H9 (cell line): ENCODE measurements around the gene PHEX. TPM values are rescaled to one million over a fixed set of nuclear protein-coding genes. Genes with fewer than 3 reads are reported as not detected.

Experiments used
- DNase-seq: peaks from one replicate; pipeline ENCODE4 v3.0.0-alpha.2; 2017
- H2AFZ ChIP-seq: one replicate; pipeline ENCODE4 v1.6.1; 2013; ENCODE audit warnings: mild to moderate bottlenecking, low read length, control low read depth, moderate library complexity
- H2AK5ac ChIP-seq: 2 replicates; pipeline ENCODE4 v1.6.1; 2013; ENCODE audit warnings: low read length, control low read depth, mixed read lengths; ENCODE audit not compliant: insufficient read length
- H2BK120ac ChIP-seq: one replicate; pipeline ENCODE4 v1.6.1; 2013; ENCODE audit warnings: low read depth, mild to moderate bottlenecking, low read length, control low read depth, inconsistent platforms; ENCODE audit not compliant: poor library complexity, severe bottlenecking
- H2BK12ac ChIP-seq: 2 replicates; pipeline ENCODE4 v1.6.1; 2013; ENCODE audit warnings: low read length, control low read depth, mixed read lengths, low read depth; ENCODE audit not compliant: insufficient read length
- H2BK15ac ChIP-seq: 2 replicates; pipeline ENCODE4 v1.6.1; 2013; ENCODE audit warnings: low read depth, low read length, control low read depth
- H2BK20ac ChIP-seq: one replicate; pipeline ENCODE4 v1.6.1; 2013; ENCODE audit warnings: low read depth, mild to moderate bottlenecking, low read length, control low read depth, inconsistent platforms; ENCODE audit not compliant: poor library complexity, severe bottlenecking
- H2BK5ac ChIP-seq: 2 replicates; pipeline ENCODE4 v1.6.1; 2013; ENCODE audit warnings: low read length, control low read depth, mixed read lengths; ENCODE audit not compliant: insufficient read length
- H3K14ac ChIP-seq: 2 replicates; pipeline ENCODE4 v1.6.1; 2013; ENCODE audit warnings: low read length, control low read depth; ENCODE audit not compliant: insufficient read depth
- H3K18ac ChIP-seq: 2 replicates; pipeline ENCODE4 v1.6.1; 2013; ENCODE audit warnings: low read depth, mild to moderate bottlenecking, mixed read lengths, low read length, control low read depth; ENCODE audit not compliant: insufficient read length
- H3K23ac ChIP-seq: 2 replicates; pipeline ENCODE4 v1.6.1; 2013; ENCODE audit warnings: low read length, control low read depth, mixed read lengths, low read depth; ENCODE audit not compliant: insufficient read length
- H3K23me2 ChIP-seq: 2 replicates; pipeline ENCODE4 v1.6.1; 2013; ENCODE audit warnings: low read depth, mild to moderate bottlenecking, mixed read lengths, low read length, control low read depth; ENCODE audit not compliant: insufficient read length, poor library complexity, severe bottlenecking
- H3K27ac ChIP-seq: 2 replicates; pipeline ENCODE4 v1.5.1; 2013; ENCODE audit warnings: low read length, control low read depth, mixed read lengths, low read depth; ENCODE audit not compliant: insufficient read length
- H3K27me3 ChIP-seq: 2 replicates; pipeline ENCODE4 v1.6.1; 2013; ENCODE audit warnings: low read length, control low read depth, inconsistent platforms; ENCODE audit not compliant: insufficient read depth
- H3K4ac ChIP-seq: 2 replicates; pipeline ENCODE4 v1.6.1; 2013; ENCODE audit warnings: low read depth, mild to moderate bottlenecking, control low read depth, inconsistent platforms, low read length, moderate library complexity
- H3K4me1 ChIP-seq: 2 replicates; pipeline ENCODE4 v1.6.1; 2013; ENCODE audit warnings: low read length, control low read depth, inconsistent platforms; ENCODE audit not compliant: insufficient read depth
- H3K4me2 ChIP-seq: 2 replicates; pipeline ENCODE4 v1.6.1; 2013; ENCODE audit warnings: low read length, control low read depth, mixed read lengths; ENCODE audit not compliant: insufficient read length, insufficient read depth
- H3K56ac ChIP-seq: 2 replicates; pipeline ENCODE4 v1.6.1; 2013; ENCODE audit warnings: low read depth, mild to moderate bottlenecking, mixed read lengths, low read length, control low read depth; ENCODE audit not compliant: insufficient read length
- H3K79me1 ChIP-seq: 2 replicates; pipeline ENCODE4 v1.6.1; 2013; ENCODE audit warnings: low read depth, mild to moderate bottlenecking, moderate library complexity, low read length, control low read depth, inconsistent platforms; ENCODE audit not compliant: insufficient read depth, poor library complexity, severe bottlenecking
- H3K79me2 ChIP-seq: 2 replicates; pipeline ENCODE4 v1.6.1; 2013; ENCODE audit warnings: low read length, control low read depth, inconsistent platforms; ENCODE audit not compliant: insufficient read depth
- H3K9ac ChIP-seq: 2 replicates; pipeline ENCODE4 v1.6.1; 2013; ENCODE audit warnings: low read length, control low read depth, mixed read lengths; ENCODE audit not compliant: insufficient read length; ENCODE audit errors: extremely low read depth
- H3K9me3 ChIP-seq: one replicate; pipeline ENCODE4 v1.6.1; 2013; ENCODE audit warnings: low read depth, low read length, inconsistent platforms; ENCODE audit not compliant: control insufficient read depth
- H3T11ph ChIP-seq: one replicate; pipeline ENCODE4 v1.6.1; 2013; ENCODE audit warnings: mild to moderate bottlenecking, low read length, control low read depth, inconsistent platforms
- H4K20me1 ChIP-seq: one replicate; pipeline ENCODE4 v1.6.1; 2013; ENCODE audit not compliant: control insufficient read depth, insufficient read length, insufficient read depth
- H4K5ac ChIP-seq: 2 replicates; pipeline ENCODE4 v1.6.1; 2013; ENCODE audit warnings: low read depth, mild to moderate bottlenecking, mixed read lengths, low read length, control low read depth; ENCODE audit not compliant: insufficient read length
- H4K8ac ChIP-seq: replicated peaks from 2 replicates; pipeline ENCODE4 v1.6.1; 2013; ENCODE audit warnings: low read length, control low read depth, mixed read lengths, low read depth; ENCODE audit not compliant: insufficient read length
- H4K91ac ChIP-seq: 2 replicates; pipeline ENCODE4 v1.6.1; 2013; ENCODE audit warnings: low read depth, mild to moderate bottlenecking, moderate library complexity, mixed read lengths, low read length, control low read depth; ENCODE audit not compliant: insufficient read length
- H3K27ac Mint-ChIP-seq, 3 experiments: 2 replicates in 2 of 3; 3 replicates in 1 of 3; pipeline ENCODE4 v1.8.0; 2020 to 2021; ENCODE audit warnings: mixed read lengths in 3 of 3, mild to moderate bottlenecking in 1 of 3, moderate library complexity in 1 of 3
- H3K27me3 Mint-ChIP-seq: 2 replicates; pipeline ENCODE4 v1.8.0; 2021; ENCODE audit warnings: low read depth, mild to moderate bottlenecking, moderate library complexity, mixed read lengths
- H3K36me3 Mint-ChIP-seq, 3 experiments: 2 replicates in 2 of 3; 3 replicates in 1 of 3; pipeline ENCODE4 v1.8.0; 2020 to 2021; ENCODE audit warnings: low read depth in 3 of 3, mixed read lengths in 3 of 3; ENCODE audit not compliant: insufficient read depth in 1 of 3
- H3K4me1 Mint-ChIP-seq, 2 experiments: 2 replicates each; pipeline ENCODE4 v1.8.0; 2020; ENCODE audit warnings: mixed read lengths in 2 of 2
- H3K4me3 Mint-ChIP-seq, 2 experiments: 2 replicates in 1 of 2; 3 replicates in 1 of 2; pipeline ENCODE4 v1.8.0; 2020 to 2021; ENCODE audit warnings: mild to moderate bottlenecking in 2 of 2, mixed read lengths in 2 of 2, moderate library complexity in 1 of 2
- H3K9me3 Mint-ChIP-seq, 2 experiments: 2 replicates in 1 of 2; 3 replicates in 1 of 2; pipeline ENCODE4 v1.8.0; 2020; ENCODE audit warnings: mild to moderate bottlenecking in 2 of 2, mixed read lengths in 2 of 2, moderate library complexity in 1 of 2
- CTCF ChIP-seq: fragments of 200-600 bp; sonication (generic); conservative IDR thresholded peaks from 3 replicates; pipeline ENCODE4 v1.8.0; 2021; ENCODE audit warnings: antibody characterized with exemption, mild to moderate bottlenecking
- WGBS: extraction: QIAGEN DNeasy Blood & Tissue Kit; methylation state at CpG from one replicate; pipeline ENCODE4 v1.1.7; 2013; ENCODE audit warnings: missing lambda C conversion rate, low lambda C conversion rate, mixed read lengths; ENCODE audit not compliant: insufficient read length; ENCODE audit errors: extremely low coverage; 5-methylcytosine and 5-hydroxymethylcytosine counted together
- total RNA-seq: library from RNA; stranded (reverse); gene quantifications from 2 replicates; pipeline ENCODE4 v1.2.1, GENCODE V29; 2021

The PHEX gene
- total RNA-seq, 1 experiment from 2014 or later: 0.11 TPM

- Histone ChIP-seq H3K23me2 (no peaks in the 10 kb centered on the region), H3T11ph (no peak overlapping the region)
Observed at GRCh38 chrX:22081475-22082092, 49.5 kb downstream of the PHEX start.

More at GRCh38 chrX:22081475-22082092, 49.5 kb downstream of the PHEX start:
- Histone ChIP-seq H3K27ac (no peak overlapping the region), H2BK120ac (no peak overlapping the region), H4K20me1 (no peaks in the 10 kb centered on the region), H3K18ac (no peak overlapping the region), H2BK12ac (no peak overlapping the region), H3K79me2 (no peaks in the 10 kb centered on the region), H3K79me1 (no peaks in the 10 kb centered on the region), H2BK20ac (no peak overlapping the region), H3K4ac (no peak overlapping the region), H4K8ac (no peak overlapping the region), H4K5ac (no peak overlapping the region), H3K56ac (no peak overlapping the region), H4K91ac (no peak overlapping the region), H2BK15ac (no peak overlapping the region), H2AK5ac (no peak overlapping the region), H3K27me3 (no peaks in the 10 kb centered on the region), H3K4me2 (no peak overlapping the region), H3K4me1 (peaks cover 2% of the 10 kb centered on the region), H3K9me3 (no peaks in the 10 kb centered on the region), H3K9ac (no peak overlapping the region), H2BK5ac (no peak overlapping the region), H3K14ac (no peak overlapping the region), H3K23ac (no peak overlapping the region), H2AFZ (no peak overlapping the region)
- TF ChIP-seq CTCF: peak; percentile 96
- no peak overlapping the region for H3K27ac Mint-ChIP-seq
- WGBS: no CpG with 5 or more reads among the region's 7 CpGs
- no peaks in the 10 kb centered on the region for H3K27me3 Mint-ChIP-seq
- no peaks in the 10 kb centered on the region for H3K36me3 Mint-ChIP-seq
- H3K9me3 Mint-ChIP-seq: peaks cover 0 to 22% of the 10 kb centered on the region in 2 experiments; a peak in 3 of 5 replicates
- peak; percentile 50 for DNase-seq
- H3K4me1 Mint-ChIP-seq: peaks cover 10 to 12% of the 10 kb centered on the region in 2 experiments
- H3K4me3 Mint-ChIP-seq: no peak overlapping the region
